SK-N-SH (cell line): ENCODE data around the gene OGFR. TPM values are rescaled to one million over a fixed set of nuclear protein-coding genes. Genes with fewer than 3 reads are reported as not detected.

Source experiments
- CTCF ChIA-PET: fragments of 300-600, 350-600 bp; formaldehyde crosslinking; extraction: SDS; loops from one replicate; lab custom pipeline; 2021; lab: Yijun Ruan, JAX
- POLR2A ChIA-PET: fragments of 350-600 bp; sonication (Branson Sonifier 250); formaldehyde crosslinking; extraction: SDS; loops from one replicate; lab custom pipeline; 2020; ENCODE audit warnings: antibody characterized with exemption, inconsistent platforms; lab: Yijun Ruan, JAX
- DNase-seq: peaks from one replicate; pipeline ENCODE4 v3.0.0; 2012
- H2AFZ ChIP-seq: fragments of 200-600 bp; sonication (generic); 2 replicates; pipeline ENCODE4 v1.8.1; 2016; ENCODE audit warnings: antibody characterized with exemption, mild to moderate bottlenecking, low read depth
- H3F3A ChIP-seq: fragments of 200-600 bp; sonication (generic); replicated peaks from 2 replicates; pipeline ENCODE3; 2016; ENCODE audit warnings: antibody characterized with exemption, mild to moderate bottlenecking; ENCODE audit not compliant: insufficient read depth
- H3K27ac ChIP-seq, 2 experiments: fragments of 200-500 bp in 1 of 2; fragments of 200-600 bp in 1 of 2; sonication (Bioruptor generic) in 1 of 2; sonication (generic), shearing (Covaris generic) in 1 of 2; 2 replicates each; pipeline versions ENCODE4 v1.5.1 to v1.6.1; 2014 to 2016; ENCODE audit warnings: low read depth in 2 of 2, inconsistent platforms in 1 of 2, low read length in 1 of 2, mild to moderate bottlenecking in 1 of 2, mixed read lengths in 1 of 2
- H3K27me3 ChIP-seq: fragments of 200-600 bp; sonication (generic), shearing (Covaris generic); 2 replicates; pipeline ENCODE4 v1.6.1; 2016; ENCODE audit warnings: mixed run types; ENCODE audit not compliant: insufficient read depth
- H3K36me3 ChIP-seq, 2 experiments: fragments of 200-500 bp in 1 of 2; fragments of 200-600 bp in 1 of 2; sonication (Bioruptor generic) in 1 of 2; sonication (generic) in 1 of 2; replicated peaks in 1 of 2; 2 replicates each; pipeline versions ENCODE3 to v1.5.1; 2014 to 2016; ENCODE audit warnings: low read length in 1 of 2, mild to moderate bottlenecking in 1 of 2; ENCODE audit not compliant: insufficient read depth in 2 of 2, control insufficient read depth in 1 of 2
- H3K4me1 ChIP-seq, 2 experiments: fragments of 200-500 bp in 1 of 2; fragments of 200-600 bp in 1 of 2; sonication (Bioruptor generic) in 1 of 2; sonication (generic), shearing (Covaris generic) in 1 of 2; 2 replicates each; pipeline versions ENCODE4 v1.5.1 to v1.6.1; 2014 to 2016; ENCODE audit warnings: low read depth in 1 of 2, low read length in 1 of 2, mixed run types in 1 of 2; ENCODE audit not compliant: insufficient read depth in 2 of 2, control insufficient read depth in 1 of 2
- H3K4me2 ChIP-seq: fragments of 200-600 bp; sonication (generic), shearing (Covaris generic); 2 replicates; pipeline ENCODE4 v1.6.1; 2017; ENCODE audit warnings: mixed run types
- H3K4me3 ChIP-seq, 2 experiments: fragments of 200-500 bp in 1 of 2; fragments of 200-600 bp in 1 of 2; sonication (Bioruptor generic) in 1 of 2; sonication (generic), shearing (Covaris generic) in 1 of 2; 2 replicates each; pipeline versions ENCODE4 v1.5.1 to v1.8.1; 2014 to 2016; ENCODE audit warnings: low read depth in 2 of 2, inconsistent platforms in 1 of 2, low read length in 1 of 2, mild to moderate bottlenecking in 1 of 2, mixed read lengths in 1 of 2, moderate library complexity in 1 of 2
- H3K79me2 ChIP-seq: fragments of 200-600 bp; sonication (generic); 2 replicates; pipeline ENCODE4 v1.8.1; 2017; ENCODE audit warnings: mild to moderate bottlenecking; ENCODE audit not compliant: insufficient read depth
- H3K9ac ChIP-seq: fragments of 200-600 bp; sonication (generic); 2 replicates; pipeline ENCODE4 v1.6.1; 2017; ENCODE audit warnings: mixed run types
- H3K9me2 ChIP-seq: fragments of 200-600 bp; sonication (generic); 2 replicates; pipeline ENCODE4 v1.6.1; 2017; ENCODE audit warnings: mixed run types
- H3K9me3 ChIP-seq: fragments of 200-600 bp; sonication (generic); 2 replicates; pipeline ENCODE4 v1.6.1; 2017; ENCODE audit warnings: mixed run types, mild to moderate bottlenecking, moderate library complexity
- H4K20me1 ChIP-seq: fragments of 200-600 bp; sonication (generic); 2 replicates; pipeline ENCODE4 v1.6.1; 2017; ENCODE audit warnings: mild to moderate bottlenecking, mixed run types; ENCODE audit not compliant: insufficient read depth
- ELF1 ChIP-seq: IDR thresholded peaks from 2 replicates; pipeline ENCODE4 v1.4.0; 2012
- EP300 ChIP-seq, 2 experiments: IDR thresholded peaks; 2 replicates each; pipeline versions ENCODE4 v1.4.0 to v1.6.1; 2012; ENCODE audit warnings: borderline replicate concordance in 1 of 2, low read depth in 1 of 2, low read length in 1 of 2
- FOXM1 ChIP-seq: IDR thresholded peaks from 2 replicates; pipeline ENCODE4 v1.4.0; 2012; ENCODE audit warnings: low read depth, mild to moderate bottlenecking
- GATA2 ChIP-seq: sonication (generic); formaldehyde crosslinking; IDR thresholded peaks from 2 replicates; pipeline ENCODE4 v1.5.0; 2020; ENCODE audit warnings: mild to moderate bottlenecking, missing genetic modification reagents
- JUND ChIP-seq: IDR thresholded peaks from 2 replicates; pipeline ENCODE4 v1.4.0; 2012
- RAD21 ChIP-seq: IDR thresholded peaks from 2 replicates; pipeline ENCODE4 v1.6.1; 2012; ENCODE audit warnings: mild to moderate bottlenecking, low read length
- RXRA ChIP-seq: IDR thresholded peaks from 2 replicates; pipeline ENCODE4 v1.4.0; 2012; ENCODE audit warnings: low read depth, mild to moderate bottlenecking, borderline replicate concordance
- SIN3A ChIP-seq: IDR thresholded peaks from 2 replicates; pipeline ENCODE4 v1.6.1; 2012; ENCODE audit warnings: low read depth, mild to moderate bottlenecking, low read length, moderate library complexity, borderline replicate concordance
- TAF1 ChIP-seq: IDR thresholded peaks from 2 replicates; pipeline ENCODE4 v1.6.1; 2012; ENCODE audit warnings: low read depth, mild to moderate bottlenecking, low read length, moderate library complexity, borderline replicate concordance
- TCF12 ChIP-seq: IDR thresholded peaks from 2 replicates; pipeline ENCODE4 v1.4.0; 2012
- TEAD4 ChIP-seq: IDR thresholded peaks from 2 replicates; pipeline ENCODE4 v1.4.0; 2012; ENCODE audit warnings: mild to moderate bottlenecking, borderline replicate concordance; ENCODE audit not compliant: insufficient read depth
- WGBS: methylation state at CpG from one replicate; pipeline ENCODE4 v1.1.6; 2017; ENCODE audit warnings: low lambda C conversion rate; 5-methylcytosine and 5-hydroxymethylcytosine counted together
- polyA plus RNA-seq, 3 experiments: library from polyadenylated mRNA; depleted of rRNA; stranded (reverse); fragments of >200 nt; gene quantifications; 2 replicates each; pipeline ENCODE4 v1.2.3, GENCODE V29; 2012
- TF ChIP-seq, protein P1 (sequence below): fragments of 150-350 bp; IDR thresholded peaks from 2 replicates; pipeline ENCODE4 v1.6.1; 2016; ENCODE audit warnings: mild to moderate bottlenecking, low read depth, low read length
- TF ChIP-seq, protein P2 (sequence below): IDR thresholded peaks from 2 replicates; pipeline ENCODE4 v1.4.0; 2012; ENCODE audit warnings: low read depth
- TF ChIP-seq, protein P3 (sequence below): IDR thresholded peaks from 2 replicates; pipeline ENCODE4; 2012
- TF ChIP-seq, protein P4 (sequence below): fragments of 150-350 bp; IDR thresholded peaks from 2 replicates; pipeline ENCODE4 v1.6.1; 2017; ENCODE audit warnings: antibody characterized with exemption, low read length, low read depth, borderline replicate concordance
- TF ChIP-seq, protein P5 (sequence below): IDR thresholded peaks from 2 replicates; pipeline ENCODE4 v1.4.0; 2012; ENCODE audit warnings: low read depth, borderline replicate concordance

Gene OGFR
- polyA plus RNA-seq, 1 of the 3 experiments (the other 2 are of a cell fraction): 60.8 TPM

DNA sequence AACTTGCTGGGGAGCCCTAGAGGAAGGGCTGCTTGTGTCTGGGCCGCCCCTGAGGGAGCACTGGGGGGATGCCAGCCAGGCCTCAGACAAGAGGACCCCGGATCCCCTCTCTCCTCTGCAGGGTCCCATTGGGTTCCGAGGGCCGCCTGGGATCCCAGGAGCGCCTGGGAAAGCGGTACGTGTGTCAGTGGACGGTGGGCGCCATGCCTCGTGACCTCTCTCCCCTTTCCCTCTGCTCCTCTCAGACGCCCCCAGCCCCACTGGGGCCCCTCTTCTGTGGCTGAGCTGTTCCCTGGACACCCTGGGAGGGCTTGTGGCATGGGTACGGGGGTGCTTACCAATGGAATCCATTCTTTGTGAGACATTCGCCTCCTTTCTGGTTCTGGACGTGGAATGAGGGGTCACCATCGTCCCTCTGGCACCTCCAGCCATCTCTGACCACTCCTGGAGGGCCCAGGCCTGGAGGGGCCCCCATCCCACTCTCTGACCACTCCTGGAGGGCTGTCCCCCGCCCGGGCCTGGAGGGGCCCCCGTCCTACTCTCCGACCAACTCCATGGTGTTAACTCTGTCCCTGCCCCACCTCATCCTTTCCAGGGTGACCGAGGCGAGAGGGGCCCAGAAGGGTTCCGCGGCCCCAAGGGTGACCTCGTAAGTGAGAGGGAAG, 22.1 kb downstream of the OGFR start:
- Histone ChIP-seq H3K36me3 (no peaks in the 10 kb centered on the region), H3K9ac (no peak overlapping the region), H2AFZ (no peak overlapping the region), H3K27me3 (no peaks in the 10 kb centered on the region), H3K79me2 (no peaks in the 10 kb centered on the region), H3K4me3 (no peak overlapping the region), H3F3A (peaks cover 8% of the 10 kb centered on the region), H3K9me2 (no peaks in the 10 kb centered on the region), H3K4me2 (no peak overlapping the region)
- DNase-seq: no peak
- WGBS: 81% methylated on average over 20 of the region's 24 CpGs
- ChIA-PET POLR2A (no interaction called here), CTCF (no interaction called here)
- no peak for TF ChIP-seq FOXM1
- no peak for TF ChIP-seq ELF1
- TF ChIP-seq SIN3A: no peak
- TF ChIP-seq, protein P1, sequence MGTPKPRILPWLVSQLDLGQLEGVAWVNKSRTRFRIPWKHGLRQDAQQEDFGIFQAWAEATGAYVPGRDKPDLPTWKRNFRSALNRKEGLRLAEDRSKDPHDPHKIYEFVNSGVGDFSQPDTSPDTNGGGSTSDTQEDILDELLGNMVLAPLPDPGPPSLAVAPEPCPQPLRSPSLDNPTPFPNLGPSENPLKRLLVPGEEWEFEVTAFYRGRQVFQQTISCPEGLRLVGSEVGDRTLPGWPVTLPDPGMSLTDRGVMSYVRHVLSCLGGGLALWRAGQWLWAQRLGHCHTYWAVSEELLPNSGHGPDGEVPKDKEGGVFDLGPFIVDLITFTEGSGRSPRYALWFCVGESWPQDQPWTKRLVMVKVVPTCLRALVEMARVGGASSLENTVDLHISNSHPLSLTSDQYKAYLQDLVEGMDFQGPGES: no peak
- TF ChIP-seq, protein P2, sequence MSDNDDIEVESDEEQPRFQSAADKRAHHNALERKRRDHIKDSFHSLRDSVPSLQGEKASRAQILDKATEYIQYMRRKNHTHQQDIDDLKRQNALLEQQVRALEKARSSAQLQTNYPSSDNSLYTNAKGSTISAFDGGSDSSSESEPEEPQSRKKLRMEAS: no peak
- TF ChIP-seq, protein P3, sequence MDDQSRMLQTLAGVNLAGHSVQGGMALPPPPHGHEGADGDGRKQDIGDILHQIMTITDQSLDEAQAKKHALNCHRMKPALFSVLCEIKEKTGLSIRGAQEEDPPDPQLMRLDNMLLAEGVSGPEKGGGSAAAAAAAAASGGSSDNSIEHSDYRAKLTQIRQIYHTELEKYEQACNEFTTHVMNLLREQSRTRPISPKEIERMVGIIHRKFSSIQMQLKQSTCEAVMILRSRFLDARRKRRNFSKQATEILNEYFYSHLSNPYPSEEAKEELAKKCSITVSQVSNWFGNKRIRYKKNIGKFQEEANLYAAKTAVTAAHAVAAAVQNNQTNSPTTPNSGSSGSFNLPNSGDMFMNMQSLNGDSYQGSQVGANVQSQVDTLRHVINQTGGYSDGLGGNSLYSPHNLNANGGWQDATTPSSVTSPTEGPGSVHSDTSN: no peak
- TF ChIP-seq, protein P4, sequence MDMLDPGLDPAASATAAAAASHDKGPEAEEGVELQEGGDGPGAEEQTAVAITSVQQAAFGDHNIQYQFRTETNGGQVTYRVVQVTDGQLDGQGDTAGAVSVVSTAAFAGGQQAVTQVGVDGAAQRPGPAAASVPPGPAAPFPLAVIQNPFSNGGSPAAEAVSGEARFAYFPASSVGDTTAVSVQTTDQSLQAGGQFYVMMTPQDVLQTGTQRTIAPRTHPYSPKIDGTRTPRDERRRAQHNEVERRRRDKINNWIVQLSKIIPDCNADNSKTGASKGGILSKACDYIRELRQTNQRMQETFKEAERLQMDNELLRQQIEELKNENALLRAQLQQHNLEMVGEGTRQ: no peak
- TF ChIP-seq RXRA: no peak
- TF ChIP-seq TCF12: no peak
- TF ChIP-seq GATA2 (CRISPR knock-in tag): no peak
- TF ChIP-seq, protein P5, sequence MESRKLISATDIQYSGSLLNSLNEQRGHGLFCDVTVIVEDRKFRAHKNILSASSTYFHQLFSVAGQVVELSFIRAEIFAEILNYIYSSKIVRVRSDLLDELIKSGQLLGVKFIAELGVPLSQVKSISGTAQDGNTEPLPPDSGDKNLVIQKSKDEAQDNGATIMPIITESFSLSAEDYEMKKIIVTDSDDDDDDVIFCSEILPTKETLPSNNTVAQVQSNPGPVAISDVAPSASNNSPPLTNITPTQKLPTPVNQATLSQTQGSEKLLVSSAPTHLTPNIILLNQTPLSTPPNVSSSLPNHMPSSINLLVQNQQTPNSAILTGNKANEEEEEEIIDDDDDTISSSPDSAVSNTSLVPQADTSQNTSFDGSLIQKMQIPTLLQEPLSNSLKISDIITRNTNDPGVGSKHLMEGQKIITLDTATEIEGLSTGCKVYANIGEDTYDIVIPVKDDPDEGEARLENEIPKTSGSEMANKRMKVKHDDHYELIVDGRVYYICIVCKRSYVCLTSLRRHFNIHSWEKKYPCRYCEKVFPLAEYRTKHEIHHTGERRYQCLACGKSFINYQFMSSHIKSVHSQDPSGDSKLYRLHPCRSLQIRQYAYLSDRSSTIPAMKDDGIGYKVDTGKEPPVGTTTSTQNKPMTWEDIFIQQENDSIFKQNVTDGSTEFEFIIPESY: no peak
- no peak for TF ChIP-seq TAF1
- no peak for TF ChIP-seq JUND
- no peak for TF ChIP-seq TEAD4
- TF ChIP-seq EP300 (IDR thresholded peaks at IDR 0.05; ENCODE audit: borderline replicate concordance in 1 of 2, low read depth in 1 of 2, low read length in 1 of 2): no peak
- TF ChIP-seq RAD21: no peak
- TF ChIP-seq, all 33 proteins: peak for 0
- H3K27ac ChIP-seq: no peak overlapping the region
- H3K4me1 ChIP-seq: peaks cover 5 to 38% of the 10 kb centered on the region in 2 experiments; a peak in 2 of 4 replicates
- H3K9me3 ChIP-seq: no peaks in the 10 kb centered on the region
- no peaks in the 10 kb centered on the region for H4K20me1 ChIP-seq
